Transverse colon (tissue), 3 donors: ENCODE results near the gene TSPAN6.

ENCODE experiments used
- EP300 ChIP-seq: sonication (generic); formaldehyde crosslinking; IDR thresholded peaks from one replicate; pipeline ENCODE4 v1.6.1; 2017; ENCODE audit warnings: antibody characterized with exemption, low read depth
- POLR2A ChIP-seq: fragments of 450-650 bp; IDR thresholded peaks from one replicate; pipeline ENCODE4 v1.6.1; 2016; ENCODE audit warnings: antibody characterized with exemption, mild to moderate bottlenecking, moderate library complexity
- TF ChIP-seq, protein P1 (sequence below), 5 experiments: fragments of 200-600 bp in 3 of 5; fragments of 450-650 bp in 2 of 5; sonication (generic) in 3 of 5; IDR thresholded peaks; 1 replicate in 2 of 5; 2 replicates in 3 of 5; pipeline ENCODE4 v1.5.1; 2016 to 2017; ENCODE audit warnings: antibody characterized with exemption in 5 of 5, inconsistent platforms in 3 of 5, mild to moderate bottlenecking in 2 of 5, moderate library complexity in 1 of 5

- TF ChIP-seq POLR2A (no peak), EP300 (no peak)
- TF ChIP-seq, protein P1, sequence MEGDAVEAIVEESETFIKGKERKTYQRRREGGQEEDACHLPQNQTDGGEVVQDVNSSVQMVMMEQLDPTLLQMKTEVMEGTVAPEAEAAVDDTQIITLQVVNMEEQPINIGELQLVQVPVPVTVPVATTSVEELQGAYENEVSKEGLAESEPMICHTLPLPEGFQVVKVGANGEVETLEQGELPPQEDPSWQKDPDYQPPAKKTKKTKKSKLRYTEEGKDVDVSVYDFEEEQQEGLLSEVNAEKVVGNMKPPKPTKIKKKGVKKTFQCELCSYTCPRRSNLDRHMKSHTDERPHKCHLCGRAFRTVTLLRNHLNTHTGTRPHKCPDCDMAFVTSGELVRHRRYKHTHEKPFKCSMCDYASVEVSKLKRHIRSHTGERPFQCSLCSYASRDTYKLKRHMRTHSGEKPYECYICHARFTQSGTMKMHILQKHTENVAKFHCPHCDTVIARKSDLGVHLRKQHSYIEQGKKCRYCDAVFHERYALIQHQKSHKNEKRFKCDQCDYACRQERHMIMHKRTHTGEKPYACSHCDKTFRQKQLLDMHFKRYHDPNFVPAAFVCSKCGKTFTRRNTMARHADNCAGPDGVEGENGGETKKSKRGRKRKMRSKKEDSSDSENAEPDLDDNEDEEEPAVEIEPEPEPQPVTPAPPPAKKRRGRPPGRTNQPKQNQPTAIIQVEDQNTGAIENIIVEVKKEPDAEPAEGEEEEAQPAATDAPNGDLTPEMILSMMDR (IDR thresholded peaks at IDR 0.05): no peak
Measured at GRCh38 chrX:100587861-100588260, 48.7 kb downstream of the TSPAN6 start.
